COLO668 (cell line): ENCODE measurements around the gene SLC1A2.

Source experiments
- DNase-seq: peaks from one replicate; lab custom pipeline; 2025; ENCODE audit not compliant: unreplicated experiment; lab: John Stamatoyannopoulos, UW

SLC1A2 gene

GRCh38 chr11:35414311-35414710 is 5.0 kb downstream of the SLC1A2 start:
- DNase-seq = no peak

GRCh38 chr11:35413598-35413997 is 5.8 kb downstream of the SLC1A2 start:
- DNase-seq = no peak

- no peak for DNase-seq
These were observed 7.1 kb downstream of the SLC1A2 start for GRCh38 chr11:35412285-35412684.

- no peak for DNase-seq
These were observed 12.3 kb downstream of the SLC1A2 start for GRCh38 chr11:35407041-35407440.

- DNase-seq = peak; percentile 19
These were observed 15.0 kb downstream of the SLC1A2 start for GRCh38 chr11:35404388-35404775.

GRCh38 chr11:35403765-35404387 is 15.5 kb downstream of the SLC1A2 start:
- no peak for DNase-seq

- no peak for DNase-seq
These were observed 16.4 kb downstream of the SLC1A2 start for GRCh38 chr11:35402751-35403660.

GRCh38 chr11:35398881-35399280 is 20.5 kb downstream of the SLC1A2 start:
- no peak for DNase-seq

GRCh38 chr11:35394941-35395340 is 24.4 kb downstream of the SLC1A2 start:
- no peak for DNase-seq

- DNase-seq = no peak
These were observed 26.3 kb downstream of the SLC1A2 start for GRCh38 chr11:35393098-35393497.

GRCh38 chr11:35391922-35392688 is 27.3 kb downstream of the SLC1A2 start:
- peak; percentile 77 for DNase-seq

- no peak for DNase-seq
These were observed 28.3 kb downstream of the SLC1A2 start for GRCh38 chr11:35390737-35391682.

- DNase-seq = no peak
These were observed 29.4 kb downstream of the SLC1A2 start for GRCh38 chr11:35389897-35390465.

GRCh38 chr11:35389112-35389511 is 30.2 kb downstream of the SLC1A2 start:
- DNase-seq = no peak

- no peak for DNase-seq
These were observed 31.3 kb downstream of the SLC1A2 start for GRCh38 chr11:35388061-35388460.

- no peak for DNase-seq
These were observed 32.0 kb downstream of the SLC1A2 start for GRCh38 chr11:35387111-35387982.

GRCh38 chr11:35383953-35384352 is 35.4 kb downstream of the SLC1A2 start:
- no peak for DNase-seq

GRCh38 chr11:35381709-35382322 is 37.5 kb downstream of the SLC1A2 start:
- DNase-seq = no peak

GRCh38 chr11:35380603-35381002 is 38.8 kb downstream of the SLC1A2 start:
- no peak for DNase-seq
